Breast epithelium (tissue), 3 donors: ENCODE data around the gene FAM193A.

Experiments
- POLR2A ChIP-seq: fragments of 450-650 bp; IDR thresholded peaks from one replicate; pipeline ENCODE4 v1.6.1; 2016; ENCODE audit warnings: antibody characterized with exemption, mild to moderate bottlenecking, moderate library complexity
- POLR2AphosphoS5 ChIP-seq, 3 donors: sonication (generic); formaldehyde crosslinking; IDR thresholded peaks; one replicate each; pipeline ENCODE4 v1.6.1; 2017; ENCODE audit warnings: antibody characterized with exemption in 3 of 3
- TF ChIP-seq, protein P1 (sequence below), 3 donors: fragments of 450-650 bp; IDR thresholded peaks; one replicate each; pipeline ENCODE4 v1.5.1; 2016 to 2017; ENCODE audit warnings: antibody characterized with exemption in 3 of 3, mild to moderate bottlenecking in 3 of 3, moderate library complexity in 3 of 3

DNA sequence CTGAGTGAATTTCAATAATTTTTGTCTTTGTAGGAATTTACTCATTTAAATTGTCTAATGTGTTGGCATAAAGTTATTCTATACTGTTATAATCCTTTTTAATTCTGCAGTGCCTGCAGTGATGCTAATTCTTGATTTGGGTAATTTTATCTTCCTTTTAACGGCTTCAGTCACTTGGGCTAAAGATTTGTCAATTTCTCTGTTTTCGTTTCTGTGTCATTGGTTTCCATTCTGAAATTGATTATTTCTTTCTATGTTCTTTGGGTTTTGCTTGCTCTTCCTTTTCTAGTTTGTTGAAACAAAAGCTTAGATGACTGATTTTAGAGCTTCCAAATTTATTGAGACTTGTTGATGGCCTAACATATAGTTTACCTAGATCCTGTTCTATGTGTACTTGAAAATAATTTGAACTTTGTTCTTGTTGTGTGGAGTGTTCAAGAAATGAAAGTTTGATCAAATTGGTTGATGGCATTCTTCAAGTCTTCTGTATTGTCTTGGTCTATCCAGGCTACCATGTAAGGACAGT is 130.3 kb downstream of the FAM193A start:
- TF ChIP-seq, protein P1, sequence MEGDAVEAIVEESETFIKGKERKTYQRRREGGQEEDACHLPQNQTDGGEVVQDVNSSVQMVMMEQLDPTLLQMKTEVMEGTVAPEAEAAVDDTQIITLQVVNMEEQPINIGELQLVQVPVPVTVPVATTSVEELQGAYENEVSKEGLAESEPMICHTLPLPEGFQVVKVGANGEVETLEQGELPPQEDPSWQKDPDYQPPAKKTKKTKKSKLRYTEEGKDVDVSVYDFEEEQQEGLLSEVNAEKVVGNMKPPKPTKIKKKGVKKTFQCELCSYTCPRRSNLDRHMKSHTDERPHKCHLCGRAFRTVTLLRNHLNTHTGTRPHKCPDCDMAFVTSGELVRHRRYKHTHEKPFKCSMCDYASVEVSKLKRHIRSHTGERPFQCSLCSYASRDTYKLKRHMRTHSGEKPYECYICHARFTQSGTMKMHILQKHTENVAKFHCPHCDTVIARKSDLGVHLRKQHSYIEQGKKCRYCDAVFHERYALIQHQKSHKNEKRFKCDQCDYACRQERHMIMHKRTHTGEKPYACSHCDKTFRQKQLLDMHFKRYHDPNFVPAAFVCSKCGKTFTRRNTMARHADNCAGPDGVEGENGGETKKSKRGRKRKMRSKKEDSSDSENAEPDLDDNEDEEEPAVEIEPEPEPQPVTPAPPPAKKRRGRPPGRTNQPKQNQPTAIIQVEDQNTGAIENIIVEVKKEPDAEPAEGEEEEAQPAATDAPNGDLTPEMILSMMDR (IDR thresholded peaks at IDR 0.05), result no peak
- no peak for TF ChIP-seq POLR2AphosphoS5 (IDR thresholded peaks at IDR 0.05)
- TF ChIP-seq POLR2A, result no peak
